Skeletal muscle tissue (tissue), 4 donors: ENCODE measurements around the gene GPR35. TPM values are rescaled to one million over a fixed set of nuclear protein-coding genes. Genes with fewer than 3 reads are reported as not detected.

Experiments used
- H3K27ac ChIP-seq: one replicate; pipeline ENCODE4 v1.7.0; 2013; ENCODE audit warnings: mild to moderate bottlenecking, low read depth, low read length, inconsistent platforms
- H3K27me3 ChIP-seq, 3 donors: one replicate each; pipeline ENCODE4 v1.7.0; 2013; ENCODE audit warnings: low read length in 3 of 3; ENCODE audit not compliant: control insufficient read depth in 3 of 3, insufficient read depth in 3 of 3
- H3K36me3 ChIP-seq, 3 donors: one replicate each; pipeline ENCODE4 v1.7.0; 2013; ENCODE audit warnings: low read length in 3 of 3; ENCODE audit not compliant: control insufficient read depth in 3 of 3, insufficient read depth in 3 of 3
- H3K4me1 ChIP-seq, 3 donors: one replicate each; pipeline ENCODE4 v1.7.0; 2013; ENCODE audit warnings: low read length in 3 of 3, mild to moderate bottlenecking in 3 of 3; ENCODE audit not compliant: control insufficient read depth in 3 of 3, insufficient read depth in 3 of 3
- H3K4me3 ChIP-seq, 3 donors: one replicate each; pipeline ENCODE4 v1.7.0; 2013; ENCODE audit warnings: low read length in 3 of 3
- H3K9ac ChIP-seq, 3 donors: one replicate each; pipeline ENCODE4 v1.7.0; 2013; ENCODE audit warnings: low read length in 3 of 3, mild to moderate bottlenecking in 3 of 3, moderate library complexity in 2 of 3, low read depth in 1 of 3
- H3K9me3 ChIP-seq, 3 donors: one replicate each; pipeline ENCODE4 v1.7.0; 2013; ENCODE audit warnings: low read length in 3 of 3; ENCODE audit not compliant: control insufficient read depth in 3 of 3
- total RNA-seq: library from RNA; depleted of rRNA; stranded (reverse); fragments of >200 nt; gene quantifications from one replicate; pipeline ENCODE4 v1.2.3, GENCODE V29; 2014
- donor health status: Osteomylitis.

Gene GPR35
- total RNA-seq, 1 donor from 2014 or later = 1.0 TPM

- Histone ChIP-seq H3K4me1 (no peaks in the 10 kb centered on the region), H3K27me3 (peaks cover 45 to 70% (median 65%) of the 10 kb centered on the region in 3 donors), H3K9ac (no peak overlapping the region), H3K9me3 (no peaks in the 10 kb centered on the region), H3K4me3 (no peak overlapping the region), H3K36me3 (no peaks in the 10 kb centered on the region), H3K27ac (no peak overlapping the region)
Observed at GRCh38 chr2:240644859-240645301, 19.6 kb downstream of the GPR35 start.

- peaks cover 48 to 72% (median 68%) of the 10 kb centered on the region in 3 donors for H3K27me3 ChIP-seq
- H3K9me3 ChIP-seq = no peaks in the 10 kb centered on the region
- H3K27ac ChIP-seq = no peak overlapping the region
- H3K36me3 ChIP-seq = no peaks in the 10 kb centered on the region
- no peaks in the 10 kb centered on the region for H3K4me1 ChIP-seq
- no peak overlapping the region for H3K4me3 ChIP-seq
- no peak overlapping the region for H3K9ac ChIP-seq
Observed at GRCh38 chr2:240645346-240645745, 20.1 kb downstream of the GPR35 start.

DNA sequence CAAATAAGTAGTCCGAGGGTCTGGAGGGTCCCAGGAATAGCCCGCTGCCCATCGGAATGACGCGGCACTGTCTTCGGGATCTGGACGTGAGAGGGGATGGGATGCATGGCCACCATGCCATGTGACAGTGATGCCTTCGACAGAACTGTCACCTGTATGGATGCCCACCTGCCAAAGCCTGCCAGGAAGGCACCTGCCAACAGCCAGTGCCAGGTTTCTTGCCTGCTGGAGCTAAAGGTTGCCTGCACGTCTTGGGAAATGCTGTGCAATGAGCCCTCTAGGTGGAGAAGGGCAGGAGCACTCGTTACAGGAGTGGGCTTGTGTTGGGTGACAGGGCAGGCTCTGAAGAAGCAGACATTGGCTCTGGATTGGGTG lies 20.5 kb downstream of the GPR35 start:
- H3K36me3 ChIP-seq = no peaks in the 10 kb centered on the region
- no peaks in the 10 kb centered on the region for H3K9me3 ChIP-seq
- peaks cover 53 to 76% (median 72%) of the 10 kb centered on the region in 3 donors for H3K27me3 ChIP-seq

DNA sequence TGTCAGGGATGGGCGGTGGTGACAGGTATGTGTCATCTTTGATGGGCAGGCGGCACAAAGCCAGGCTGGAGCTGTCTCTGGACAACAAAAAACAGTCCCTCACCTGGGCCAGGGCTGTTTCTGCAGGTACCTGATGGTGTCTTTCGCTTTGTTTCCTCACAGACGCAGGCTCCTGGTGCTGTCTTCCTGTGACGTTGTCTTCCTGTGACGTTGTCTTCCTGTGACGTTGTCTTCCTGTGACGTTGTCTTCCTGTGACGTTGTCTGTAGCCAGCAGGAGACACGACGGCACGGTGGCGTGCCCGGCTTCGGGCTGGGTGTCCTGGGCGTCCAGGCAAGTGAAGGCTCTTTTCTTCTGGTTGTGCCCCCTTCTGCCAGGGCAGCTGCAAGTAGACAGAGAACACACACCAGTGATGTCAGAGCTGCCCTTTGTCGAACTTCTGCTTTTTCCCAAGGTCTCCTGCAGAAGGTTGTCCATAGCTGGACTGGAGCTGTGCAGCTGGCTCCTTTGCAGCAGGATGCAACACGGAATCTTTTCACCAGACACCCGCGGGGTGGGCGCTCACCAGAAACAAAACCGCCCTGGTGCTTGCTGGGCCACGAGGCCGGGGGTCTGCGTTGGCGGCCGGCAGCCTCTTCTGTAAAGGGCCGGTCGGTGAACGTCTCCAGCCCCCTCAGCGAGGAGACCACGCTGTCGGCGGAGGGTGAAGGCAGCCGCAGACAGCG lies 21.1 kb downstream of the GPR35 start:
- H3K4me3 ChIP-seq = no peak overlapping the region
- no peak overlapping the region for H3K27ac ChIP-seq
- H3K36me3 ChIP-seq = no peaks in the 10 kb centered on the region
- H3K4me1 ChIP-seq = no peaks in the 10 kb centered on the region
- peaks cover 55 to 78% (median 77%) of the 10 kb centered on the region in 3 donors for H3K27me3 ChIP-seq
- no peak overlapping the region for H3K9ac ChIP-seq
- peaks cover 0 to 2% (median 0%) of the 10 kb centered on the region in 3 donors for H3K9me3 ChIP-seq

More for the DNA sequence above, 20.5 kb downstream of the GPR35 start:
- no peak overlapping the region for H3K9ac ChIP-seq
- H3K4me3 ChIP-seq = no peak overlapping the region
- no peaks in the 10 kb centered on the region for H3K4me1 ChIP-seq
- no peak overlapping the region for H3K27ac ChIP-seq

- Histone ChIP-seq H3K27me3 (peaks cover 55 to 80% (median 79%) of the 10 kb centered on the region in 3 donors), H3K27ac (no peak overlapping the region), H3K9me3 (peaks cover 0 to 4% (median 0%) of the 10 kb centered on the region in 3 donors), H3K4me3 (no peak overlapping the region), H3K9ac (no peak overlapping the region), H3K36me3 (no peaks in the 10 kb centered on the region), H3K4me1 (no peaks in the 10 kb centered on the region)
Observed at GRCh38 chr2:240646900-240647502, 21.7 kb downstream of the GPR35 start.

GRCh38 chr2:240647503-240648154 lies 22.3 kb downstream of the GPR35 start:
- Histone ChIP-seq H3K27ac (no peak overlapping the region), H3K27me3 (peaks cover 58 to 83% (median 79%) of the 10 kb centered on the region in 3 donors), H3K9ac (no peak overlapping the region), H3K36me3 (no peaks in the 10 kb centered on the region), H3K4me3 (no peak overlapping the region), H3K9me3 (peaks cover 0 to 4% (median 0%) of the 10 kb centered on the region in 3 donors), H3K4me1 (no peaks in the 10 kb centered on the region)

- Histone ChIP-seq H3K27ac (no peak overlapping the region), H3K27me3 (peaks cover 58 to 81% (median 74%) of the 10 kb centered on the region in 3 donors), H3K4me1 (no peaks in the 10 kb centered on the region), H3K36me3 (no peaks in the 10 kb centered on the region), H3K9ac (no peak overlapping the region), H3K9me3 (peaks cover 0 to 4% (median 0%) of the 10 kb centered on the region in 3 donors), H3K4me3 (no peak overlapping the region)
Observed at GRCh38 chr2:240648155-240648649, 22.9 kb downstream of the GPR35 start.

DNA sequence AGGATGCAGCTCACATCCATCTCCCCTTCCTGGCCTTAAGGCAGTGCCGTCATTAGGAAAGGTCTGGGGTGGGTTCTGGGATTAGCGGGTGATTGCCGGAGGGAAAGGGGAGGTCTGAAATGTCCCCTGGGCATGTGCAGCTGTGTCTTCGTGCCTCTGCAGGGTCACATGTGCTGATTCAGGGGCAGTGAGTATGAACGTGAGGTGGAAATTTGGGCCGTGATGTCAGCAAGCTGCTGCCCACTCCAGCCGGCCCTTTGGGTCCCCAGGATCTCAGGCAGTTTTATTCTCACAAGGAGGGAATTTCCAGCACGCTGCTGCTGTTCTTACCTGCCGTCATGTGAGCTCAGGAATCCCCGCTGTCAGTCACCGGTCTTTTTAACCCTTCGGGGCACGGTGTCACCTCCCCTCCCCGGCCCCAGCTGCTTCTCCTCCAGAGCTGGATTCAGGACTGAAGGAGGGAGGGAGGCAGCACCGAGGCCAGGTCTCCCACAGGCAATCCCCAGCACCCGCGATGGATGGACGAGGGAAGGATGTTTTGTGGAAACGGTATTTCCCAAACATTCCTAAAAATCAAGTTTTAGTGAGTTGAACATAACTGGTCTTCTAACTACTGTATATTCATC lies 23.5 kb downstream of the GPR35 start:
- H3K4me1 ChIP-seq = no peaks in the 10 kb centered on the region
- no peaks in the 10 kb centered on the region for H3K36me3 ChIP-seq
- no peak overlapping the region for H3K9ac ChIP-seq
- no peak overlapping the region for H3K4me3 ChIP-seq
- H3K9me3 ChIP-seq = peaks cover 0 to 4% (median 0%) of the 10 kb centered on the region in 3 donors
- no peak overlapping the region for H3K27ac ChIP-seq
- peaks cover 56 to 79% (median 73%) of the 10 kb centered on the region in 3 donors for H3K27me3 ChIP-seq

- Histone ChIP-seq H3K27me3 (peaks cover 50 to 73% (median 68%) of the 10 kb centered on the region in 3 donors), H3K9me3 (peaks cover 0 to 4% (median 0%) of the 10 kb centered on the region in 3 donors), H3K27ac (no peak overlapping the region), H3K9ac (no peak overlapping the region), H3K36me3 (no peaks in the 10 kb centered on the region), H3K4me1 (no peaks in the 10 kb centered on the region), H3K4me3 (no peak overlapping the region)
Observed at GRCh38 chr2:240649331-240649730, 24.1 kb downstream of the GPR35 start.
